Hematopoietic multipotent progenitor cell treated with erythropoietin and hydrocortisone succinate and interleukin-3 and kit ligand, for 6 days (in vitro differentiated cells): ENCODE results near the gene BNC2.

Experiments
- DNase-seq: peaks from one replicate; pipeline ENCODE4 v3.0.0-alpha.2; 2015

BNC2 gene

GRCh38 chr9:16530669-16531642 lies 339.5 kb downstream of the BNC2 start:
- no peak for DNase-seq

DNA sequence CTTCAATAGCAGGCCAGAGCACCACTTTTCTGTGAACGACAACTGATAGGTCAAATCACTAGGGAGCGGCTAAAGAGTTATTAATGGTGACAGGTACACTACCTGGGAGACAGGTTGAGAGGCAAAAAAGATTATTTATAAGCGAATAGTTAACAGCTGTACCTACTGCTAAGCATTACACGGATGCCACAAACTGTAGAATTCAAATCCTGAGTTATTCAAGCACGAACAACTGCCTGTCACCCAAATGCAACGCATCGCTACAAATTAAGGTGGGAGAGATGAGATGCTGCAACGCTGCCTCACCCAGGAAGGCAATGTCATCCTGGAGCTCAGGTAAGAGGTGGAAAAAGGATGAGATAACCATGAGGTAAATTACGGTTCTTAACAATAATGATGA lies 342.9 kb downstream of the BNC2 start:
- DNase-seq = no peak

DNA sequence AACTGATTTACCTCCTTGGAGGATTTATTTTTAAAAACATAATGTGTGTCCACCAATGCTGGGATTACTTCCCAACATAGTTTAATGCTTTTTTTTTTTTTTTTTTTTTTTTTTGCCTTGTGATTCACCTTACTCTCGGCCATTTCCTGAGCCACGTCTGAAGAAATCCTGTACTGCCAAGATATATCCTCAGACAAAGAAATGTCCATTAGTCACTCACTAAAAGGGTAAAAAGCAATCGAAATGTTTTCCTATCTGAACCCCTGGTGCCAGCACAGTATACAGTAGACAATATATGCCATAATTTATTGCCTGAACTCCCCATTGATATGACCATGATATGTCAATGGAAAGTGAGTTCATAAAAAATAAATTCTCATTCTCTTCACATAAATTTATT lies 344.1 kb downstream of the BNC2 start:
- DNase-seq = no peak

DNA sequence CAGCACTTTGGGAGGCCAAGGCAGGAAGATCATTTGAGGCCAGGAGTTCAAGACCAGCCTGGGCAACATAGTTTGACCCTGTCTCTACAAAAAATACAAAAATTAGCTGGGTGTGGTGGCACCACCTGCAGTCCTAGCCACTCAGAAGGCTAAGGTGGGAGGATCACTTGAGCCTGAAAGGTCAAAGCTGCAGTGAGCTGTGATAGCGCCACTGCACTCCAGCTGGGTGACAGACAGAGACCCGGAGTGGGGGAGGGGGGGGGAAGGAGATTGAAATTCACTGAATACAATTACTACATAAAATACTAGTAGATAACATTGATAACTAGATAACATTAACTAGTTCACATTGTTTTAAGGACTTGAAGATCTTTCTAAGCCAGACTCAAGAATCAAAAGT lies 345.6 kb downstream of the BNC2 start:
- no peak for DNase-seq

GRCh38 chr9:16524078-16524477 lies 346.4 kb downstream of the BNC2 start:
- DNase-seq = no peak

DNA sequence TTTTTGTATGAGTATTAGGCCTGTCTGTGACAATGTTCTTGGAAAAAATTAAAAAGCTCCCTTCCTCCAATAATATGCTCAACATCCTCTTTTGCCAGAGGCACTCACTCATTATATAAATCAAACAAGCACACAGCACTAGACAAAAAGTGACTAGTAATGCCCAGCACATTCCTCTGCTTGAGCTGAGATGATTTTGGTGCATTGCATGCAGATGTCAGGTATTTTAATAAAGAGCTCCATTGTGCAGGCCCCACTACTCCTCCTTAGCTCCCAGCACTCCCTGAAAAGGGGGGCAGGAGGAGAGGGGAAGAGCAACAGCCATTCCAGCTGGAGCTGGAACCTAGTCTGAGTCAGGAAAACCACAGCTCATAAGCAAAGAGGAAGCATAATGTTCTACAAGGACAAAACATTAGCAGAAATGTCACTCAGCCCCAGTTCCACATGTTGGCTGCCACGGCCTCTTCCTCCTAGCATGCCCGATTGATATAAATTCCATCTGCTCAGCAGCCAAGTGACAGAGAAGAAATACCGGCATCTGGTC lies 348.5 kb downstream of the BNC2 start:
- DNase-seq = peak; percentile 5

DNA sequence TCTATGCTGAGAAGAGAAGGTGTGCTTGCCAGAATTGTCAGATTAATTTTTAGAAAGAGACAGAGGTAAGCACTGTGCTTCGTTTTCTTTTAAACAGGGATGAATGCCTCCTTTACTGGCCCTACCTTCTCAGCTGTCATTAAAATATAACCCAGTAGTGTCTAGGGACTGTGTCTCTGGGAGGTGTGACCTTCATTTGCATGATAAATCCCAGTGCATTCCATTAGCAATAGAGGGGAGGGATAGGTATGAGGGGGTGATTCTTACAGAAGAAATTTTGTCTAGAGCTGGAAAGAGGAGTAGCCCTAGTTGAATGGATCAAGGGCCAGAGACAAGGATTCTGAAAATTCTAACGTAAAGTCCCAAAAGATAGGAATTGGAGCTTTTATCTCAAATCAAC lies 351.5 kb downstream of the BNC2 start:
- no peak for DNase-seq

DNA sequence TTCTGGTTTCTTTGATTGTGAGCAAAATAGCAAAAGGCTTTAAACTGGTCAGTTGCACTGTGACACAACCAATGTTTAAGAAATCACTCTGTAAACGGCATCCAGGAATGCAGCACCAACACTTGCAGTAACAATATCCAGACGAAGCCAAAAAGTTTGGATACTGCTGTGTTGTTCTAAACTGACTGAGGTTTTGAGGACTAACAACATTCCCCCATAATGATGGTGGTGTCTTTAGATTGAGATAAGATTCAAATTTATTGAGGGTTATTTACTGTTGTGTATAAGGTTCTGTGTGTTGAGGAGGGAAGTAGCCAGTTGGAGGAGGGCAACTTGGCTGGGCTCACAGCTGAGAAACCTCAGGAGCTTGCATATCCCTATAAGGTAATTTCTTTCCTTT lies 353.6 kb downstream of the BNC2 start:
- DNase-seq = no peak

- DNase-seq = no peak
Measured at GRCh38 chr9:16515879-16516301, 354.6 kb downstream of the BNC2 start.

DNA sequence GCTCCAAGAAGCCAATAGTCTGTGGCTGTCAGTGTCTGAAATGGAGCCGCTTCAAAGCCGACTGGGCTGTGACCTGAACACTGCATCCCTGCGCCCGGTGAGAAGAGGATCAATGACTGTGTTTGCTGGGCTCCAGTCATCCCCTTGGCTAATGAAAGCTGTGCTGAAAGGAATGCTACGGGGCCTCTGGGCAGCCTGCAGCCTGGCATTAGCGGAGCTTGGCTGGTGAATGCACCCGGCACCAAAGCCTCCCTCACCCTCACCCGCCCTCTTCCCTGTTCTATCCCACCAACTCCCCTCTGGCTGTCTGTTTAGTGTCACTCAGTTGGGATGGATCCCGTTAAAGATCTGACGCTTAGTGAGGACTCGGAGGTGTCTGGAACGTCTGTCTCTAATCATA lies 355.3 kb downstream of the BNC2 start:
- DNase-seq = no peak

GRCh38 chr9:16514131-16514530 lies 356.3 kb downstream of the BNC2 start:
- DNase-seq = no peak

DNA sequence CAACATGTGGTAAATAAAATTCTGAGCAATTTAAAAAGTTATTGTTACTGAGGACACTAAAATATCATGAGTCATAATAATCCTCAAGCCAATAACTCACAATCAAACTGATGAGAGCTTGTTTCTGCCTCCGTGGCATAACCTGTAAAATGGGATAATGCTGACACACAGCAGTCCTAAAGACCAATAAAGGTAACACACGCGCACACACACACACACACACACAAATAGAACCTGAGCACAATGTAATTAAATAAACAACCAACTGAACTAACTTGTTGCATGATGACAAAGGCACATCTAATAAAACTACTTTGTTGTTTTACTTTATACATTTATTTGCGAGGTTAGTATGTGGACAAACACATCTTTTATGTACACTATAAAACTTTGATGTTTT lies 358.2 kb downstream of the BNC2 start:
- no peak for DNase-seq

DNA sequence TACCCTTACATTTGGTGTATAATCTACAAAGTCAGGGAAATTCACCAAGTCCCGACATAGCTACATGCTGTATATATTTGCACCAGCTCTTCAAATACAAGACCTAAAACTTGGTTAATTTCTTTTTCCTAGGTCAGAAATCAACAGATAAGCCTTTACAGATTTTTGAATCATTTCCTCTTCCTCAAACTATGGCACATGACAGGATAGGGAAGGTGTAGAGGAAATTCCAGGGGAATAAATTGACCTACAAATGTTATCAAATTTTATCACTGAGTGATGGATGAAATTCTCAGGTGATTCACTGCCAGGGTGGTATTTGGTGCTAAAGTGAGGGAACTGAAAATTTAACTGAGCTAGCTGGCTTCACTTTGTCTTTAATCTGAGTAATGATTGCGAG lies 360.0 kb downstream of the BNC2 start:
- DNase-seq = no peak

GRCh38 chr9:16509997-16510396 lies 360.5 kb downstream of the BNC2 start:
- no peak for DNase-seq

DNA sequence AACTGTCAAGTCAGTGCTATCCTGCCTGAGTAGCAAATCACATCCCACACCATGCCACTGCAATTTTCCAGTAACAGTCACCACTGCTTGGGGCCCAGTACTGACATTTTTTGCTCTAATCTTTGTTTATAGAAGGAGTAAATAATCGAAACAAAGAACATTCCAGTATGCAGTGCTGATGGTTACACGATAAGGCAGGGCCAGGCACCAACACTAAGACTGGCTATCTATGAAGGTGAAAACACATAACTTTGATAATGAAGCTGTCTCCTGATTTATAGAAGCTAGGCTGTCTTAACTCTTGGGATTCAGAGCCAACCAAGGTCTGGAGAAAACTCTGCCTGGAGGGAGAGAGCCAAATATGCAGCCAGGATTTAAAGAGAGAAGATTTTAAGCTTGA lies 365.3 kb downstream of the BNC2 start:
- no peak for DNase-seq

GRCh38 chr9:16501726-16502125 lies 368.7 kb downstream of the BNC2 start:
- DNase-seq = no peak

- DNase-seq = no peak
Measured at GRCh38 chr9:16501141-16501540, 369.3 kb downstream of the BNC2 start.

- no peak for DNase-seq
Measured at GRCh38 chr9:16500386-16500785, 370.1 kb downstream of the BNC2 start.

DNA sequence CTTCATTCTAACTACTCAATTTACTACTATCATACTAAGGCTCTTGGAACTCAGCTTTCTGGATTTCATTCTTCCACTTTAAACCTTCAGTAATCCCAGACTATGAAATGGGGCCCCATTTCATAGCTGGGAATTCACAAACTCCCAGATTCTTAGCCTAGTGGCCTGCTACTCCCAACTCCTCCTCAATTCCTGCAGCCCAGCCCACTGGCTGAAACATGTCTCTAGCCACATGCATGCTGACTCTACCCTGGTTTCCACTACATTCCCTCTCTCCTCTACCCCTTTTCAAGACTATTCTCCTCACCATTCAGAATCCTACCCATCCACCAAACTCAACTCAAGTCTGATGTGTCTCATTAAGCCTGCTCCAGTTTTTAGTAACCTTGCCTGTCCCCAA lies 370.6 kb downstream of the BNC2 start:
- no peak for DNase-seq

- DNase-seq = no peak
Measured at GRCh38 chr9:16496908-16497307, 373.6 kb downstream of the BNC2 start.

GRCh38 chr9:16487915-16488314 lies 382.6 kb downstream of the BNC2 start:
- no peak for DNase-seq

DNA sequence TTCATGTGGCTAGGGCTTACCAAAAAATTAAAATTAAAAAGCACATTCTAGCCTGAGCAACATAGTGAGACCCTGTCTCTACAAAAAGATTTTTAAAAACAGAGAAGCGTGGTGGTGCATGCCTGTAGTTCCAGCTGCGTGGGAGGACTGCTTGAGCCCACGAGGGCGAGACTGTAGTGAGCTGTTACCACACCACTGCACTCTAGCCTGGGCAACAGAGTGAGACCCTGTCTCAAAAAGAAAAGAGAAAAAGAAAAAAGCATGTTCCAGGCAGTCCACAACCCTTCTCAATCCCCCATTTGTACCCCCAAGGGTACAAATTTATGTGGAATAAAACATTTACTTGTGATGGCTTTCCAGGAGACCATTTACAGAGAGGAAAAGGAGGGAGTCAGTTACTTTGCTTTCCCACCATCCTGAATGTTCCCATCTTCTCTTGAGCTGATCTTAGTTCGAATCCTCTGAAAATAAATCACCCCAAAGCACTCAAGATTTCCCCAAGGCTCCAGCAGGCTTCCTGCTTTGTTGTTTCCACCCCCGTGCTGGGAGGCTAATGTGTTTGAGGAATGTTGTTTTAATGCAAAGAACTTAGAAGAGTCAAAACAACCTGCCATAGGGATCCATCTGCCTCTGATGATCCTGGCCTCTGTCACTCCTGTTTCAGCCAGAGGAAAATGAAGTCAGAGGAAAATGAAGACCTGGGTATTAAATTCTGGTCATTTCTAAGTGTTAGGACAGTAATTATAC lies 384.7 kb downstream of the BNC2 start:
- DNase-seq = no peak

DNA sequence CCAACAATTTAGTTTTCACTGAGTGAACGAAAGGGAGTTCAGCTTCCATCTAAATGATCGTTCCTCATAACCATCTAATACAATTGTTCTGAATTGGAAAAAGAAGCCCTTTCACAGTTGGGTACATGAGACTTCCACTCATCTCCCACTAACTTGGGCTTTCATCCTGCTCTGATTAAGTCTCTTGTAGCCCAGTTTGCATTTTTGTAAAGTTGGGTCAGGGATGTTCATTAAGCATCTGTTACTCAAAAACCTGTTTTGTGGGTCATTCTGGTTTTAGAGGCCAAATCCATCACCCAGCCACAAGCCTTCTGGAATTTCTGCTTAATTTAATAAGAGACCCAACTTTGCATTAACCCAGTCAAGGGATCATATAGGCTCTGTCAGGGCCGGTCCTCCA lies 385.3 kb downstream of the BNC2 start:
- no peak for DNase-seq

DNA sequence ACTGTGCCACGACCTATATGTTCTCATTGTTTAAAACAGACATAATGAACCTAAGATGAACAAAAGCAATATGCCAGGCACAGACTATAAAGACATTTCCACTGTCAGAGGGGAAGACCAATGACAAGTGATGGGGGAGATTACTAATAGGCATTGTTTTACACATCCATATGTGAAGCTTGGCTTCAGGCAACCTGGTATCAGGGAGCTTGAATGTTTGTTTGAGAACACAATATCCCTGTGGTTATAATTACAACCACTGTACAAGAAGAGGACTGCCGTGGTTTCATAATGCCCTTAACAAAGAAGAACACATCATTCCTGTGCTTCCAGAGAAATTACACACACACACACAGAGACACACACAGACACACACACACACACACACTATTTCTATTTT lies 385.7 kb downstream of the BNC2 start:
- DNase-seq = no peak
